KOPT-K1 (cell line): ENCODE data around the gene RMI2.

Experiments
- H3K27ac ChIP-seq: fragments of 200-600 bp; sonication (generic); 2 replicates; pipeline ENCODE4 v1.5.1; 2016; ENCODE audit warnings: antibody characterized with exemption, mild to moderate bottlenecking, low read depth, low read length; ENCODE audit not compliant: poor library complexity, severe bottlenecking
- H3K36me3 ChIP-seq: fragments of 200-600 bp; sonication (generic); 2 replicates; pipeline ENCODE4 v1.5.1; 2017; ENCODE audit warnings: antibody characterized with exemption, mild to moderate bottlenecking, low read length, moderate library complexity; ENCODE audit not compliant: insufficient read depth
- H3K9me3 ChIP-seq: fragments of 200-600 bp; sonication (generic); 2 replicates; pipeline ENCODE4 v1.5.1; 2017; ENCODE audit warnings: antibody characterized with exemption, low read length, mild to moderate bottlenecking; ENCODE audit not compliant: insufficient read depth, poor library complexity, severe bottlenecking

Gene RMI2

DNA sequence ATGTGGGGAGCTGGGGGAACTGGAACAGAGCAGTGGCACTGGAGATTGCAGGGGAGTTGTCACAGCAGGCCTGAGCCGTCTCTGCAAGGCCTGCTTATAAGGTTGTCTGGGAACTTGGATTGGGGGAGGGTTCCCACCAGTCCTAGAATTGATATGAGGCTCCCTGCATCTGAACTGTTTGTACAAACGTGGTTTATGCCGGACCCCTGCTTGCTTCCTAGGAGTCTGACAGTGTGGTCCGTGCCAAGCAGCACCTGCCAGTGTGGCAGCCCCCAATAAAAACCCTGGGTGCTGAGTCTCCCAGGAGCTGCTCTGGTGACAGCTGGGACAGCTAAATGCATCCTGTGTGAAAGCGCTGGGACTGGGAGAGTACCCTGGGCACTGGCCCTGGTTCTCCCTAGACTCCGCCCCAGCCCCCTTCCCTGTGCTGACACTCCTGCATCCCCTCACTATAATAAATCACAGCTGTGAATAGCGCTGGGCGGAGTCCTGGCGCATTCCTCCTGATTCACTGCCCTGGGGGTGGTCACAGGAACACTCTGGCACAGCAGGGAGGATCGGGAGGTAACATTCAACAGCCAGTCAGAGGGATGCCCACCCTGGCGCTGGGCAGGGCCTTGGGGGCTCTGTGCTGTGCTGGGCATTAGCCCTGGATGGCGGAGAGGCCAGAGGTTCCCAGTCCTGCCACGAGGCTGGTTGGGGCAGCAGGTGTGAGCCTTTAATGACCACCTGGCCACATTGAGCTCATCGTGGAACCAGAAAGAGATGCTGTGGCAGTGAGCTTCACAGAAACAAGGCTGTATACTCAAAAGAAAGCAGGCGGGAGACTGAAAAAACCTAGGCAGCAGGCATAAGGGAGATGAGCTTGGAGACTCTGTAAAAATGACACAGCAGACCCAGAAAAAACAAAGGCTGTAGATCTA lies 45.6 kb downstream of the RMI2 start:
- H3K9me3 ChIP-seq: no peaks in the 10 kb centered on the region
- no peak overlapping the region for H3K27ac ChIP-seq

DNA sequence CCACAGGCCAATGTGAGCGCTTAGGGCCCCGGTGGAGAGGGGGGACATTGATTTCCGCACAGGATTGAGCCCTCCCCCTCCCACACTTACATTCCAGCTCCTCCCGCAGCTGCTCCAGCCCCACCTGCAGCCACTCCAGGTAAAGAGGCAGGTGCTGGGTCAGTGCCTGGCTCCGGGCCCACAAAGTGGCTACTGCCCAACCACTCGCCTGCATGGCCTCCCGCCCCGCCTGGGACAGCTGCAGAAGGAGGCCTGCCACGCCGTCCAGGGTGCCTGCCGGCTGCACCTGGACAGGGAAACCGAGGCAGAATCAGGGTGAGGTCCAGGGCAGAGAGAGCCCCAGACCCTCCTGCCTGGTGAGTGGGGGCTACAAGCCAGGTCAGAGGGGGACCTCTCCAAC lies 46.3 kb downstream of the RMI2 start:
- H3K36me3 ChIP-seq: no peaks in the 10 kb centered on the region
- H3K27ac ChIP-seq: no peak overlapping the region
- no peaks in the 10 kb centered on the region for H3K9me3 ChIP-seq

More for the DNA sequence above, 45.6 kb downstream of the RMI2 start:
- no peaks in the 10 kb centered on the region for H3K36me3 ChIP-seq

DNA sequence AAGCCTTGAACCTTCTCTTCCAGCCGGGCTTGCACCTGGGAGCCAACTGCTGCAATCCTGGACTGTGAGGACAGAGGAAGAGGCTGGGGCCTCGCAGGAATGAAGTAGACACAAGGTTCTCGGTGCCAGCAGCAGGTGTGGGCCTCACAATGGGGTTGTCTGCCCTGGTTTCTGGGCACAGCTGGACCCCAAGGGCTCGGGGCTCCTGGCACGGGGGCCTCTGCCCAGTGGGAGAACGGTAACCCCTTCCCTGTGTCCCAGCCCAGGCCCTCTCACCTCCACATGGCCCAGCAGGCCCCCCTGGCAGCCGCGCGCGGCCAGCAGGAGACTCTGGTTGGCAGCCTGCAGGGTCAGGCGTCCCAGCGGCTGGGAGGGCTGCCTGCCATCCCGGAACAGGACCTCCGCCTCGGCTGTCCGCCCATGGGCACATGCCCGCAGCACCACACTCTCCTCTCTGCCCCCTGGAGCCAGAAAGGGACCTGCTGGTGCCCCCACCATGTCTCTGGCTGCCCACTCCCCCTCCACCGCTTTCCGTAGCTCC lies 46.9 kb downstream of the RMI2 start:
- Histone ChIP-seq H3K9me3 (no peaks in the 10 kb centered on the region), H3K27ac (no peak overlapping the region), H3K36me3 (no peaks in the 10 kb centered on the region)

DNA sequence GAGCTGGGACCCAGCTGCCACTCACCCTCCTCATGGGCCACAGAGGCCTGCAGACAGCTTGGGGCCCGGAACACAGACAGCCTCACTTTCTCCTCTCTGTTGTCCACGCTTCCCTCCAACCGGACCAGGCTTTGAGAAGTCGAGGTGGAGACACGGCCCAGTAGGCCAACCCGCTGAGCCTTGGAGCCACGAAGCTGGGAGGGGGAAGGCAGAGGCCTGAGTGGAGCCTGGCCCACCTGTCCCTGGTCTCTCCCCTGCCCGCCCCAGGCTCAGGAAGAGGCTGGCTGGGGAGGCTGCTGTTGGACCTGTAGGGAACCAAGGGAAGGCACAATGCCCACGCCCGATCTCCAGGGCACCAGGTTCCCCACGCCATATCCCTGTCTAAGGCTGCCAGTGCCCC lies 48.1 kb downstream of the RMI2 start:
- Histone ChIP-seq H3K36me3 (no peaks in the 10 kb centered on the region), H3K27ac (no peak overlapping the region)

DNA sequence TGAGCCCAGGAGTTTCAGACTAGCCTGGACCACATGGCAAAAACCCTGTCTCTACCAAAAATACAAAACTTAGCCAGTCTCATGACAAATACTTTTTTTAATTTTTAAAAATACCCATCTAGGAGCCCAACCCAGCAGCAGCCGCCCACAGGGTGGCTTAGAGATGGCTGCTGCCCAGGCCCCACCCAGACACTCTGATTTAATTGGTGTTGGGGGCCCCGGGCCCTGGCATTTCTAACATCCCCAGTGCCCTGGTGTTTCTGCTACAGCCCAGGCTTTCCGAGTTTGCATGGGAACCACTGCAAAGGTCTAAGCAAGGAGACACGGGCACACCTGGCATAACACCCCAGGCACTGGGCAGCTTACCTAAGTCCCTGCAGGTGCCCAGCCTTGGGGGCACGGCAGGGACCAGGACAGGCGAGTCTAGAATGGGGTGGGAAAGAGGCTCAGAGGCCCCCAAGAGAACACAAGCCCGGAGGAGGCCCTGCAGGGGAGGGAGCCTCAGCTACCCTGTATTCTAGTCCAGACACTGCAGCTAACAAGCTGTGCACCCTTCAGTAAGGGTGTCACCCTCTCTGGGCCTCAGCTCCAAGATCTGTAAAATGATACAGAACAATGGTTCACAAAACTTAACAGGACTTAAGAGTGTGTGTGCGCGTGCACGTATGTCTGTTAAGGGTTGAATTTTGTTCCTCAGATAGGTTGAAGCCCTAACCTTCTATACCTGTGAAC lies 48.8 kb downstream of the RMI2 start:
- Histone ChIP-seq H3K9me3 (no peaks in the 10 kb centered on the region), H3K36me3 (no peaks in the 10 kb centered on the region), H3K27ac (no peak overlapping the region)

More for the DNA sequence above, 48.1 kb downstream of the RMI2 start:
- no peaks in the 10 kb centered on the region for H3K9me3 ChIP-seq

DNA sequence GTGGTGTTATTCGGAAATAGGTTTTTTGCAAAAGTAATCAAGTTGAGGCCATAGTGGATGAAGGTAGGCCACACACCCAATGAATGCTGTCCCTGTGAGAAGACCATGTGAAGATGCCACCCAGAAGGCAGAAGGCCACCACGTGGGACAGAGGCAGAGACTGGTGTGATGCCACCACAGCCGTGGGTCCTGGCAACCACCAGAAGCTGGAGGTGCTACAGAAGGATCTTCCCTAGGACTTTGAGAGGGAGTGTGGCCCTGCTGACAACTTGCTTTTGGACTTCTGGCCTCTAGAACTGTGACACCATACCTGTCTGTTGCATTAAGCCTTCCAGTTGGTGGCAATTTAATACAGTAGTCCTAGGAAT lies 49.3 kb downstream of the RMI2 start:
- Histone ChIP-seq H3K27ac (no peak overlapping the region), H3K9me3 (no peaks in the 10 kb centered on the region), H3K36me3 (no peaks in the 10 kb centered on the region)

DNA sequence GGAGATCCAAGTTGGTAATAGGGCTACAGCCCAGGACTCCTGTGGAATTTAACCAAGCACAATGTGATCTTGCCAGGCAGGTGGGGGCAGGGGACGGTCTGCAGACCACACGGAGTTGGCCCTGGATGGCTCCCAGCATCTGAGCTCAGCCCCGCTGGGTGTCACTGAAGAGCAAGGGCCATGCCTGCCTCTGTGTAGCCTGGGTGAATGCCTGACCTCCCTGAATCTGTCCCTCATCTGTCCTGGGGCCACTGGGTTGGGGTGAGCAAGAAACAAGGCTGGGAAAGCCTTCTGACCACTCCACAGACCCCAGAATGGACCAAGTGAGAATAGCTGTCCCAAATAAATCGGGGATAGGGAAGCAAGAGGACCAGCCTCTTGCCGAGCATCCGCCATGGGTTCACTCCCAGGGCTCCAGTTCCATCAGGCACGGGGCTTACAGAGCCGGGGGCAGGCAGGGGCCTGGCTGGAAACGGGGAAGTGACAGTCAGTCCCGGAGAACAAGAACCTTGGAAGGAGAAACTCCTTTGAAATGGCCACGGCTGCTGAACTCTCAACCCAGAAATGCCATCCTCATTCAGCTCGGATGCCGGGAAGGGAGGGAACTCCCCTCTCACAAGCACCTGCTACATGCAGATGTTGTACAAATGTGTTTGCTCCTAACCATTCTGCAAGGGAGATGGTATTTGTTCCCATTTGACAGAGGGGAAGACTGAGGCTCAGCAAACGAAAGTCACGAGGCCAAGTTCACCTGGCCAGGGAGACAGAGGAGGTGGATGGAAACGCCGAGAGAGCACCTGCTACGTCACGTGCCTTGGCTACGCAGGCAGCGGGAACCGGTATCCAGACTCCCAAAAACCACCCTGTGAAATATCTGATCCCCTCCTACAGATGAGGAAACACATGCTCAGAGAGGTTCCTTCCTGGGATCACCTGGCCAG lies 50.0 kb downstream of the RMI2 start:
- no peak overlapping the region for H3K27ac ChIP-seq

DNA sequence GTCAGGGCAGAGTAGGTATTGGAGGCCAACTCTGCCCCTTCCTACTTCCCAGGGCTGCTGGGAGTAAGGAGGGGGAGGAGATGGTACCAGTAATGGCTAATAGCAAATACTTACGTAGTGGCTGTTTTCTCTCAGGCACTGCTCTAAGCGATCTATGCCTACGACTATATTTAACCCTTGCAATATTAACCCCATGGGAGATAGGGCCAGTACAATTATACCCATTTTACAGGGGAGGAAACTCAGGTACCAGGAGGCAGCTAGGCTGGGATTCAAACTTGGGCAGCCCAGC lies 50.6 kb downstream of the RMI2 start:
- no peak overlapping the region for H3K27ac ChIP-seq
- no peaks in the 10 kb centered on the region for H3K9me3 ChIP-seq
- no peaks in the 10 kb centered on the region for H3K36me3 ChIP-seq

More for the DNA sequence above, 50.0 kb downstream of the RMI2 start:
- H3K9me3 ChIP-seq: no peaks in the 10 kb centered on the region
- H3K36me3 ChIP-seq: no peaks in the 10 kb centered on the region

DNA sequence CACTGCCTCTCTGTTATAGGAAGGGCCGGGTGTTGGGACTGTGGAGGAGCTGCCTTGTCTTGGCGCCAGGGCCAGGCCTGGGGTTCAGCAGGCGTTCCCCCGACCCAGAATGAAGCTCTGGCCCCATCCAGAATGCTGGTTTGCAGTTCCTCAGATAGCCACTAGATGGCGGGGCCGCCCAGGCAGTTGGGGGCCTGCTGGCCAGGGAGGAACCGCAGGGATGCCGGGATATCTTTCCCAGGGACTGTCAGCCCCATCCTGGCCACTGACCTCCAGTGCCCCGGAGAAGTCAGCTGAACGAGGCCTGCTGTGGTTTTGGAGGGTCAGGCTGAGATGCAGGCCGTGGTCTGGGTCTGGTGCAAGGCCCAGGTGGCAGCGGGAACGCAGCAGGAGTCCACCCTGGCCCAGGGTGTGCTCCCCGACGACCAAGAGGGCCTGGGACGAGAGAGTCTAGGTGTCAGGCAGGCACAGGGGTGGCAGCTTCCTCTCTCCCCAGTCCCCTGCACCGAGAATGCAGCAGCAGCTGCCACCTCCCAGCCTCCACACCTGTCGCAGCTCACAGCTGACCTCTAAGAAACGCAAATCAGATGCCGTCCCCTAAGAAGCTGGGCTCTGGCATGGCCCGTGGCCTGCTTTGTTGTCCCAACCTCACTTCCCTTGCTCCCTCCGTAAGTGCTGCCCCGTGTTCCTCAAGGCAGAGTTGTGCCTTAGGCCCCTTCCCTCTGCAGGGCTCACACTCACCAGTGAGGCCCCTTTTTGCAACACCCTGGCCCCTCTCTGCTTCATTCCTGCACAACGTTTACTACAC lies 51.2 kb downstream of the RMI2 start:
- no peaks in the 10 kb centered on the region for H3K36me3 ChIP-seq
- H3K27ac ChIP-seq: no peak overlapping the region
- H3K9me3 ChIP-seq: no peaks in the 10 kb centered on the region

DNA sequence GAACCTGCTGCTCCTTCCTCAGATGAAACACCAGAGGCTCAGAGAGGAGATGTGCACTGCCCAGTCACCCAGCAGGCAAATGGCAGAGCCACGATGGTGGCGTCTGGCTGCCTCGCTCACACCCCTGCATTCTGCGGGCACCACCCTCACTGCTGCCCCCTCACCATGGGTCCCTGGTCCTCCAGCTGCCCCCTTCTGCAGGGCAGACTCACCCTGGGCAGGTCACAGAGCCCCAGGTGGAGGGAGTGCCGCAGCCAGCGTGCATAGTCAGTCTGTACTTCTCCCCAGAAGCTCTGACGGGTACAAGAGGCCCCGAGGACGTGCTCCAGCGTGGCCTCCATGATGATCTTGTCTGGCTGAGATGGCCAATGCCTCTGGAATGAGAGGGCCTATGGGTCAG lies 52.9 kb downstream of the RMI2 start:
- Histone ChIP-seq H3K9me3 (no peaks in the 10 kb centered on the region), H3K36me3 (no peaks in the 10 kb centered on the region), H3K27ac (no peak overlapping the region)

DNA sequence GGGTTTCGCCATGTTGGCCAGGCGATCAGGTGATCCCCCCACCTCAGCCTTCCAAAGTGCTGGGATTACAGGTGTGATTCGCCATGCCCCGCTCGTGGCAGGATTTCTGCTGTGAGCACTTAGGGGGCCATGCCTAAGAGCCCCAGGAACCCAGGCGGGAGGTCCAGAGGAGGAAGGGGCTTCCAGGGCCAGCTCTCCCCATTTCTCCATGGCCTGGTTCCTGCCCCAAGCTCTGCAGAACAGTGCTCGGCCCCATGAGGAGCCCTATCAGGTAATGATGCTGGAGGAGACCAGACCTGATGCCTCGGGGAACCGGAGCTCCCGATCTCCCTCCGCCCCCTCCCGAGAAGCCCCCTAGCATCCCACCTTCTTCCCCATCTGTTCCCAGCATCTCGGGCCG lies 53.6 kb downstream of the RMI2 start:
- no peaks in the 10 kb centered on the region for H3K36me3 ChIP-seq
- no peak overlapping the region for H3K27ac ChIP-seq
- H3K9me3 ChIP-seq: no peaks in the 10 kb centered on the region

DNA sequence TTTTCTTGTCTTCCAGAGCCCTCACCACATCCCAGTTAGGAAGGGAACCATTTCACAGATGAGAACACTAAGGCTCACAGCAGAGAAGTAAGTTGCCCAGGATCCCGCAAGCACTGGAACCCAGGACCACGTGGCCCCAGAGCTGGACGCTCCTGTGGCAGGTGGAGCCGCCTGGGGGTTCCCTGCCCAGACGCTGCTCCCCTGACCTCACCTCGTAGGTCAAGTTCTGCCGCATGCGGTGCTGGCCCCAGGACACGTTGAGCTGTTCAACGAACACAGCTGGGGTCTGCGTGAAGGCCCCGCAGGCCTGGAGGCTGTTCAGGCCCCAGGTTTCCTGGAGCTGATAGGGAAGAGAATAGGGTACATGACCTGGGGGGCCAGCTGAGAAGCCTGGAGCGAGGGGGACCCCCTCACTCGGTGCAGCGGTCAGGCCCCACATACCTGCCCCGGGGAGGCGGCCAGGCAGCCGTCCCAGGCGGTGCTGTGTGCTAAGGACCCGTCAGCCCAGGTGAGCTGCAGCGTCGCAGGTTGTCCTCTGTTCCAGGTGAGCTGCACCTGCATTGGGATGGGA lies 54.1 kb downstream of the RMI2 start:
- Histone ChIP-seq H3K36me3 (no peaks in the 10 kb centered on the region), H3K27ac (no peak overlapping the region), H3K9me3 (no peaks in the 10 kb centered on the region)

DNA sequence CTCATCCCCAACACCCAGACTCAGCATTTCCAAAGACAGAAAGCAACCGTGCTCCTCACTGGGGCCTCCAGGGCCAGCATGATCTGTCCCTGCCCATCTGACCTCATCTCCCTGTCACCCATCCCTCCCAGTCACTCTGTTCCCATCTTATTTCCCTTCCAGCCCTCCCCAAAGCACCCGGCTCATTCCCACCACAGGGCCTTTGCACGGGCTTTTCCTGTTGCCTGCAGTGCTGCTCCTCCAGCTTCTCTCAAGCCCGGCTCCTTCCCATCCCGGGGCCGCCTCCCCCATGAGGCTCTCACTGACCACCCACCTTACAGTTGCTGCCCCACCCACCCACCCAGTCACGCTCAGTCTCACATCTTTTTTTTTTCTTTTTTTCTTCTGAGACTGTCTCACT lies 54.8 kb downstream of the RMI2 start:
- Histone ChIP-seq H3K36me3 (no peaks in the 10 kb centered on the region), H3K27ac (no peak overlapping the region), H3K9me3 (no peaks in the 10 kb centered on the region)
